NB4 (cell line): Measurements from ENCODE around the gene CRAMP1.

ENCODE experiments used
- POLR2A ChIP-seq: IDR thresholded peaks from 2 replicates; pipeline ENCODE4 v1.6.1; 2011; ENCODE audit warnings: mild to moderate bottlenecking; ENCODE audit not compliant: insufficient read length; ENCODE audit errors: extremely low read depth
- TF ChIP-seq, protein P1 (sequence below): IDR thresholded peaks from one replicate; pipeline ENCODE4 v1.5.1; 2012; ENCODE audit warnings: low read depth, low read length
- TF ChIP-seq, protein P2 (sequence below): IDR thresholded peaks from 2 replicates; pipeline ENCODE4 v1.6.1; 2011; ENCODE audit warnings: low read depth, low read length

DNA sequence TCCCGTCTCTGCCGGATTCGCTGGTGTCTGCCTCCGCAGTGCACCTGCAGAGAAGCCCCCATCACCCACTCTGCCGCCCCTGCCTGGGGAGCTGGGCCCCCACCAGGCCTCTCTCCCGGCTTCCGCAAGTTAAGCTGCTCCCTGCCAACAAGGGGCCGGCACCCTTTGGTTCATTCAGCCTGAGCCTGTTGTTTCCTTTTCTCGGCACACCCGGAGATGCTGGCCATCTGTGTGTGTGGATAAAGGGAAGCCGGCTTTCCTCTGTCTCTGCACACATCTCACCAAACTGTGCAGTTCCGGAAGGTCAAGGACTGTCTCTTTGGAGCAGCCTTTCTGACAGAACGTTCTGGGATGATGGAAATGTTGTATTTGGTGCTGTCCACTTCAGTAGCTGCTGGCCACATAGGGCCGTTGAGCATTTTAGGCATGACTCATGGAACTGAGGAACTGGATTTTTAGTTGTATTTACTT is 100.7 kb downstream of the CRAMP1 start:
- TF ChIP-seq POLR2A, result no peak
- TF ChIP-seq, protein P1, sequence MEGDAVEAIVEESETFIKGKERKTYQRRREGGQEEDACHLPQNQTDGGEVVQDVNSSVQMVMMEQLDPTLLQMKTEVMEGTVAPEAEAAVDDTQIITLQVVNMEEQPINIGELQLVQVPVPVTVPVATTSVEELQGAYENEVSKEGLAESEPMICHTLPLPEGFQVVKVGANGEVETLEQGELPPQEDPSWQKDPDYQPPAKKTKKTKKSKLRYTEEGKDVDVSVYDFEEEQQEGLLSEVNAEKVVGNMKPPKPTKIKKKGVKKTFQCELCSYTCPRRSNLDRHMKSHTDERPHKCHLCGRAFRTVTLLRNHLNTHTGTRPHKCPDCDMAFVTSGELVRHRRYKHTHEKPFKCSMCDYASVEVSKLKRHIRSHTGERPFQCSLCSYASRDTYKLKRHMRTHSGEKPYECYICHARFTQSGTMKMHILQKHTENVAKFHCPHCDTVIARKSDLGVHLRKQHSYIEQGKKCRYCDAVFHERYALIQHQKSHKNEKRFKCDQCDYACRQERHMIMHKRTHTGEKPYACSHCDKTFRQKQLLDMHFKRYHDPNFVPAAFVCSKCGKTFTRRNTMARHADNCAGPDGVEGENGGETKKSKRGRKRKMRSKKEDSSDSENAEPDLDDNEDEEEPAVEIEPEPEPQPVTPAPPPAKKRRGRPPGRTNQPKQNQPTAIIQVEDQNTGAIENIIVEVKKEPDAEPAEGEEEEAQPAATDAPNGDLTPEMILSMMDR, result no peak
- TF ChIP-seq, protein P2, sequence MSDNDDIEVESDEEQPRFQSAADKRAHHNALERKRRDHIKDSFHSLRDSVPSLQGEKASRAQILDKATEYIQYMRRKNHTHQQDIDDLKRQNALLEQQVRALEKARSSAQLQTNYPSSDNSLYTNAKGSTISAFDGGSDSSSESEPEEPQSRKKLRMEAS, result no peak
